Measurements from ENCODE around the gene DUSP22.

DNA sequence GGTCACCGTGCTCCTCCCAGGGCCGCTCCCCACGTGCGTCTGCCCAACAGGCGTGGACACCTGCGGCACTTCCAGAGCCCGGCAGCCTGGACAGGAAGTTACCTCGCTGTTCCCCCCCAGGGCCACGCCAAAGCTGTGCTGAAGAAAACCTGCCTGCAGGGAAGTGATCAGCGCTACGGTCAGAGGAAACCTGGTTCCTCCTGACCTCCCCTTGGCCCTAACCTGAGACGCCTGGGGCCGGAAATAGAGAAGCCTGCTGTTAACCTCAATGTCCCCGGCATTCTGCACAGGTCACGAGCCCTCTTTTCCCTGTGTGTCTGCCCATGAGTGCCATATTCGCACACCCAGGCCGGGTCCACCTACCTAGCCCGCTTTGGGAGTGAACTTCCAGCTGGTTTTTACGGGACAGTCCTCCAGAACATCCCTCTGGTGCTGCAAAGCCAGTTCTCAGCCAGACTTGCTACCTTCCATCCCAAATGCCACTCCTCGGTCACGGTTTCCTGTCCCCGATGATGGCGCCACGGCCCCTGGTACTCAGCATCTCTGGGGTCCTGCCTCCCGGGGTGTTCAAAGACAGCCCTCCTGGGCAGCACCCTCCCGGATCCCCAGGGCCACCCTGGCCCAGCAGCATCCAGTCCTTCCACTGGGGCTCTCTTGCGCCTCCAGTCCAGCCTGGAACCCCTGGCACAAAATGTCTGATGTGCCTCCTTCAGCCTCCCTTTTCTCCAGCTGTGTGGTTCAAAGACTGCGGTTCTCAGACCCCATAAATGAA, 87.3 kb downstream of the DUSP22 start:
- TF ChIP-seq JUN (IDR thresholded peaks at IDR 0.05; ENCODE audit: borderline replicate concordance, low read depth, low read length) = no peak
- TF ChIP-seq JUN (CRISPR knock-in tag; IDR thresholded peaks at IDR 0.05; ENCODE audit: borderline replicate concordance) = no peak
- no peak for TF ChIP-seq ZNF23 (CRISPR knock-in tag; IDR thresholded peaks at IDR 0.05)
- TF ChIP-seq SNRNP70 (optimal IDR thresholded peaks at IDR 0.05; ENCODE audit: low read depth, low read length) = no peak
- TF ChIP-seq CTCF (IDR thresholded peaks at IDR 0.05 in 2 of 3, conservative IDR thresholded peaks at IDR 0.05 in 1 of 3; ENCODE audit: insufficient read depth in 2 of 3, low read depth in 1 of 3, low read length in 3 of 3) = no peak
